Ovary (tissue), 10 donors: Measurements from ENCODE around the gene RAP1GDS1. TPM values are rescaled to one million over a fixed set of nuclear protein-coding genes. Genes with fewer than 3 reads are reported as not detected.

Experiments used
- DNase-seq, 5 donors: peaks; one replicate each; pipeline ENCODE4 v3.0.0-alpha.2; 2019 to 2020
- H3K27ac ChIP-seq, 2 donors: fragments of 200-600 bp; one replicate each; pipeline versions ENCODE4 v1.5.1 to v1.8.0; 2019 to 2022
- H3K27me3 ChIP-seq: fragments of 200-600 bp; one replicate; pipeline ENCODE4 v1.8.0; 2022
- H3K36me3 ChIP-seq: fragments of 200-600 bp; sonication (generic); one replicate; pipeline ENCODE4 v1.5.1; 2019
- H3K4me1 ChIP-seq: one replicate; pipeline ENCODE4 v1.8.1; 2013; ENCODE audit warnings: mild to moderate bottlenecking, moderate library complexity; ENCODE audit not compliant: insufficient read depth
- H3K4me3 ChIP-seq: fragments of 200-600 bp; sonication (generic); one replicate; pipeline ENCODE4 v1.5.1; 2017
- H3K9me3 ChIP-seq, 2 donors: fragments of 200-600 bp in 1 of 2; sonication (generic) in 1 of 2; one replicate each; pipeline versions ENCODE4 v1.5.1 to v1.8.1; 2013 to 2019; ENCODE audit warnings: mild to moderate bottlenecking in 1 of 2, moderate library complexity in 1 of 2
- EP300 ChIP-seq: sonication (generic); formaldehyde crosslinking; IDR thresholded peaks from one replicate; pipeline ENCODE4 v1.6.1; 2017; ENCODE audit warnings: antibody characterized with exemption
- POLR2A ChIP-seq: fragments of 450-650 bp; IDR thresholded peaks from one replicate; pipeline ENCODE4 v1.6.1; 2017; ENCODE audit warnings: antibody characterized with exemption, mild to moderate bottlenecking, moderate library complexity
- WGBS, 3 donors: extraction: QIAGEN DNeasy Blood & Tissue Kit in 1 of 3; methylation state at CpG; one replicate each; pipeline versions ENCODE4 v1.1.5 to v1.1.7; 2013 to 2017; 5-methylcytosine and 5-hydroxymethylcytosine counted together
- intact Hi-C, 4 donors: fragments of 100-400 bp; cut with DNase I; formaldehyde crosslinking; loops; one replicate each; pipeline versions ENCODE4 v1.11.0 to v1.15.1; 2022 to 2023
- long read RNA-seq, 3 donors: library from polyadenylated mRNA in 2 of 3; unstranded in 2 of 3; transcript quantifications; one replicate each; pipeline ENCODE4 v2.0.0 and lab custom pipeline, GENCODE V29; 2021 to 2026
- polyA plus RNA-seq, 2 donors: library from polyadenylated mRNA; stranded (reverse); fragments of 200-250 nt in 1 of 2; fragments of 350-450 nt in 1 of 2; fragmentation: Illumina TruSeq in 1 of 2; extraction: RNeasy Lipid Tissue Mini Kit (QIAGEN cat#74804) in 1 of 2; gene quantifications; one replicate each; pipeline ENCODE4 v1.2.3, GENCODE V29; 2013 to 2014
- total RNA-seq, 7 donors: library from RNA; depleted of rRNA in 2 of 7; stranded (reverse); fragments of >200 nt in 2 of 7; fragmentation: NEBNext Ultra II Directional in 3 of 7; extraction: Animal tissue kit (Norgen Biotek cat#: 25700) in 3 of 7; gene quantifications; one replicate each; pipeline versions ENCODE4 v1.1.0 to v1.2.4, GENCODE V29; 2016 to 2023
- TF ChIP-seq, protein P1 (sequence below), 3 donors: fragments of 450-650 bp in 2 of 3; fragments of 200-600 bp in 1 of 3; IDR thresholded peaks; one replicate each; pipeline versions ENCODE4 v1.5.1 to v1.8.0; 2016 to 2022; ENCODE audit warnings: antibody characterized with exemption in 3 of 3, mild to moderate bottlenecking in 1 of 3
- donor health status: DM: no; HTN: no; CAD: no; lungs with moderate emphysema.
- donor health status: DM: no; HTN: no; CAD: no.
- donor health status: Bipolar disorder and iron deficiency.
- donor health status: DM: yes; HTN: yes; CAD: no.
- donor health status: DM: no; HTN: no; CAD: no.
- donor health status: DM: yes; HTN: yes; CAD: no.

RAP1GDS1 gene, protein sequence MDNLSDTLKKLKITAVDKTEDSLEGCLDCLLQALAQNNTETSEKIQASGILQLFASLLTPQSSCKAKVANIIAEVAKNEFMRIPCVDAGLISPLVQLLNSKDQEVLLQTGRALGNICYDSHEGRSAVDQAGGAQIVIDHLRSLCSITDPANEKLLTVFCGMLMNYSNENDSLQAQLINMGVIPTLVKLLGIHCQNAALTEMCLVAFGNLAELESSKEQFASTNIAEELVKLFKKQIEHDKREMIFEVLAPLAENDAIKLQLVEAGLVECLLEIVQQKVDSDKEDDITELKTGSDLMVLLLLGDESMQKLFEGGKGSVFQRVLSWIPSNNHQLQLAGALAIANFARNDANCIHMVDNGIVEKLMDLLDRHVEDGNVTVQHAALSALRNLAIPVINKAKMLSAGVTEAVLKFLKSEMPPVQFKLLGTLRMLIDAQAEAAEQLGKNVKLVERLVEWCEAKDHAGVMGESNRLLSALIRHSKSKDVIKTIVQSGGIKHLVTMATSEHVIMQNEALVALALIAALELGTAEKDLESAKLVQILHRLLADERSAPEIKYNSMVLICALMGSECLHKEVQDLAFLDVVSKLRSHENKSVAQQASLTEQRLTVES
- total RNA-seq (10 to 100 TPM; 14.7 to 40.9 (median 24.9) TPM), polyA plus RNA-seq (10 to 100 TPM; 12.6 to 32.6 TPM)
- long read RNA-seq, donor 1, transcript RAP1GDS1-202 (15 exons, 2,092 nt): minor isoform, 9 of 81 reads
- long read RNA-seq, donor 1, transcript RAP1GDS1-205 (15 exons, 3,681 nt): major isoform, 21 of 81 reads
- long read RNA-seq, donor 1, transcript RAP1GDS1-217 (5 exons, 941 nt): minor isoform, 5 of 81 reads
- long read RNA-seq, donor 1, transcript RAP1GDS1-204 (14 exons, 1,942 nt): minor isoform, 6 of 81 reads
- long read RNA-seq, donor 1, partial matches to known transcripts: 10 of 81 reads
- long read RNA-seq, donor 1, other reads (novel, unspliced or antisense): 24 of 81 reads
- long read RNA-seq, donor 2, transcript RAP1GDS1-205 (15 exons, 3,681 nt): major isoform, 10 of 26 reads
- long read RNA-seq, donor 2, partial matches to known transcripts: 8 of 26 reads
- long read RNA-seq, donor 2, other reads (novel, unspliced or antisense): 0 of 26 reads
- long read RNA-seq, donor 3, transcript RAP1GDS1-202 (15 exons, 2,092 nt): minor isoform, 12 of 63 reads
- long read RNA-seq, donor 3, transcript RAP1GDS1-205 (15 exons, 3,681 nt): major isoform, 21 of 63 reads
- long read RNA-seq, donor 3, partial matches to known transcripts: 4 of 63 reads
- long read RNA-seq, donor 3, other reads (novel, unspliced or antisense): 17 of 63 reads

DNA sequence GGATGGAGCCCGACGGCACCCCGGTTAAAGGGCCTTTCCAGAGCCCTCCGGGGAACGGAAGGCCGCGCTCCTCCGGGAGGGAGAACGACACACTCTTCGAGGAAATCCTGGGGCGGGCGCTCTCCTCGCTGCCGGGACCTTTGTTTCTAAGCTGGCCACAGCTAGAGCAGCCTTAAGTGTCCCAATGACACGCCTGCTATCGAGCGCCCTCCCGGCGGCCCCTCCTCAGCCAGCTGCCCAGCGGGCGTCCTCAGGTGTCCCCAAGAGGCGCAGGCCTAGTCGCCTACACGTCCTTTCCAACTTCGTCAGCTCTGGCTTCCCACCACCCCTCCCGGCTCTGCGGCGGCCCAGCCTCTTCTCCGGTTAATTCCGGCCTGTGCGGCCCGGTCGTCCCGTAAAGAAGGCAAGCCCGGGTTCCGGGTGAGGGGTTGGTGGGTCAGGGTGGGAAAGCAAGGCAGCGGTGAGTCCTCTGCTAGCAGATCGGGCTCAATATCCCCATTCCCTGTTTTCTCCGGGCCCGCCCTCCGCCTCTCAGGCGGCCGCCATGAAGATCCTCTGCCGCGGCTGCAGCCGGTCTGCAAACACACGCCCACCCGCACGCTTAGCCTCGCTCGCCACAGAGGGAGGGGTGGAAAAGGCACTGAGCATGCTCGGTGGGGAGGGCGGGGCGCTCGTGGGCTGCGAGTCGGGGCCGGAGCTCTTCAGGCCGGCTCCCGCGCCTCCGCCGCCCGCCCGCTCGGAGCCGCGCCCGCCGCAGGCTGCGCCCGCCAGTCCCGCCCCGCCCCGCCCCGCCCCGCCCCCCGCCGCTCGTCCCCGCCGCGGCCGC, at the start of gene RAP1GDS1:
Gene RAP1GDS1 (plus strand): TSS at position 806 of the 826 bp plus-strand sequence. CDS start 182 bp downstream, outside the sequence.
- peak within 1 kb of the TSS; percentile 92 for H3K4me3 ChIP-seq
- 0 to 1% (median 0%) methylated on average over 49 to 84 of the region's 84 CpGs for WGBS, 3 donors
- peak; percentile 96 to 97 (median 97) for DNase-seq
- H3K36me3 ChIP-seq: no peaks in the 10 kb centered on the region
- peak within 1 kb of the TSS; percentile 85 to 95 for H3K27ac ChIP-seq
- no peak for TF ChIP-seq EP300
- TF ChIP-seq POLR2A: peak; percentile 85
- intact Hi-C loops: no loop called here
- peaks cover 4% of the 10 kb centered on the region for H3K4me1 ChIP-seq
- no peaks in the 10 kb centered on the region for H3K27me3 ChIP-seq
- no peaks in the 10 kb centered on the region for H3K9me3 ChIP-seq

DNA sequence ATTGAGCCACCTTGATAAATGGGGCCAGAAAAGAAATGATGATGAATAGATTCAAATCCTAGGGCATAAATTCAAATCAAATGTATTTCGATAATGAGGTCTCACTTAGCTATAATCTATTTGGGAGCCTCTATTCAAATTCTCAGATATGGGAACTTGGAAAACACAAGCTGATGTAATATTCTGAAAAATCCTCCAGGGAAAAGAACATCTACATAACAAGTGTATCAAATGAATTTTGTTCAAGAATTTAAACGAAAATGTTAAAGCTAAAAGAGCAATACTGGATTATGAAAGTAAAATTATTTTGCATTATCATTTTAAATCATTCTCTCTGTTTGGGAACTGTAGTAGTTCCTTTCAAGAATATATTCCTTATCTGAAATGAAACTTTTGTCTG, 38.9 kb upstream of the RAP1GDS1 start:
- no peak overlapping the region for H3K27ac ChIP-seq
- no peaks in the 10 kb centered on the region for H3K27me3 ChIP-seq
- TF ChIP-seq EP300 (no peak), POLR2A (no peak)
- TF ChIP-seq, protein P1, sequence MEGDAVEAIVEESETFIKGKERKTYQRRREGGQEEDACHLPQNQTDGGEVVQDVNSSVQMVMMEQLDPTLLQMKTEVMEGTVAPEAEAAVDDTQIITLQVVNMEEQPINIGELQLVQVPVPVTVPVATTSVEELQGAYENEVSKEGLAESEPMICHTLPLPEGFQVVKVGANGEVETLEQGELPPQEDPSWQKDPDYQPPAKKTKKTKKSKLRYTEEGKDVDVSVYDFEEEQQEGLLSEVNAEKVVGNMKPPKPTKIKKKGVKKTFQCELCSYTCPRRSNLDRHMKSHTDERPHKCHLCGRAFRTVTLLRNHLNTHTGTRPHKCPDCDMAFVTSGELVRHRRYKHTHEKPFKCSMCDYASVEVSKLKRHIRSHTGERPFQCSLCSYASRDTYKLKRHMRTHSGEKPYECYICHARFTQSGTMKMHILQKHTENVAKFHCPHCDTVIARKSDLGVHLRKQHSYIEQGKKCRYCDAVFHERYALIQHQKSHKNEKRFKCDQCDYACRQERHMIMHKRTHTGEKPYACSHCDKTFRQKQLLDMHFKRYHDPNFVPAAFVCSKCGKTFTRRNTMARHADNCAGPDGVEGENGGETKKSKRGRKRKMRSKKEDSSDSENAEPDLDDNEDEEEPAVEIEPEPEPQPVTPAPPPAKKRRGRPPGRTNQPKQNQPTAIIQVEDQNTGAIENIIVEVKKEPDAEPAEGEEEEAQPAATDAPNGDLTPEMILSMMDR (IDR thresholded peaks at IDR 0.05): no peak
- no peak overlapping the region for H3K4me3 ChIP-seq
- intact Hi-C loops: no loop called here
- WGBS, 3 donors: 57 to 60% (median 60%) methylated on average over 2 of the region's 2 CpGs
- no peaks in the 10 kb centered on the region for H3K36me3 ChIP-seq
- no peaks in the 10 kb centered on the region for H3K9me3 ChIP-seq
- no peaks in the 10 kb centered on the region for H3K4me1 ChIP-seq
- no peak for DNase-seq

DNA sequence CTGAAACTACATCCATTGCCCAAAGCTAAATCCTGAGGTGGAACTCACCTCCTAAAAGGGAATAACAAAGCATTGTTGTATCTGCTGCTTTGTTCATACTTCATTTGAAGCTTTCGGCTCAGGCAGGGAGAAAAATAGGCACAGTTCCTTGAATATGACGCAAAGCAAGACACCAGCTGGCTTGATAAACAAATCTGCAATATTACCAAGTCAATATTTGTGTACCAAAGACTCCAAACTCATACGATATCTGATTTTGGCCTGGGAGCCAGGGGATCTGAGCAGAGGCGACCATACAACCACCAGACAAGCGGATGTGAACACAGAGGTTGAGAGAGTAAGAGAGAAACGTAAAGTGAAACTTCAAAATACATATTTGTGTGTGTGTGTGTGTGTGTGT, 34.8 kb upstream of the RAP1GDS1 start:
- no peaks in the 10 kb centered on the region for H3K27me3 ChIP-seq
- 88 to 96% (median 94%) methylated on average over 6 of the region's 6 CpGs for WGBS, 3 donors
- intact Hi-C loops: no loop called here
- H3K9me3 ChIP-seq: no peaks in the 10 kb centered on the region
- no peak for DNase-seq
- TF ChIP-seq EP300: no peak
- no peak for TF ChIP-seq POLR2A
- TF ChIP-seq, protein P1 (IDR thresholded peaks at IDR 0.05): no peak
- no peak overlapping the region for H3K4me3 ChIP-seq
- H3K27ac ChIP-seq: no peak overlapping the region
- H3K4me1 ChIP-seq: no peaks in the 10 kb centered on the region
- H3K36me3 ChIP-seq: no peaks in the 10 kb centered on the region

DNA sequence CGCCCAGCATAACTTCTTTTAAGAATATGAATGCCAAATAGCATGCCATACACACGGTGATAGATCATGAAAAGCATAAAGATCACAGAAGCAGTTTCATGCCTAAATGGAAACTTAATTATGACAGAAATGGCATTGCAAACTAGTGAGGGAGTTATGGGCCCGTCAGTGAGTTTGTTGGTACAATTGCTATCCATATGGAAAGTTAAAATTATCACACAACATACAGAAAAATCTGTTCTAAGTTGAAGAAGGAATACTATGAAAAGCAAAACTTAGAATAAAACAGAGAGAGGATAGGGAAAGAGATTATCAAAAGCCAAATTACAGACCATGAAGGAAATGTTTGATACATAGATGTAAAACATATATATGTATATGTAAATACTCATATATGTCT, 30.2 kb upstream of the RAP1GDS1 start:
- TF ChIP-seq, protein P1 (IDR thresholded peaks at IDR 0.05): no peak
- Histone ChIP-seq H3K4me3 (no peak overlapping the region), H3K9me3 (no peaks in the 10 kb centered on the region), H3K36me3 (no peaks in the 10 kb centered on the region), H3K4me1 (no peaks in the 10 kb centered on the region), H3K27ac (no peak overlapping the region), H3K27me3 (no peaks in the 10 kb centered on the region)
- DNase-seq: no peak
- intact Hi-C loops: no loop called here
- 89 to 93% (median 91%) methylated on average over 3 of the region's 3 CpGs for WGBS, 3 donors
